Activated CD4-positive, alpha-beta T cell treated with anti-CD3 and anti-CD28 coated beads, Interleukin-2, amount 10 ng/mL, durations not matched to agents 7 days and 5 days (primary cell): Measurements from ENCODE around the gene TMEM147. TPM values are rescaled to one million over a fixed set of nuclear protein-coding genes. Genes with fewer than 3 reads are reported as not detected.

Experiments
- CTCF ChIA-PET: fragments of 350-600 bp; sonication (Branson Sonifier 250); formaldehyde crosslinking; loops from one replicate; lab custom pipeline; 2021; ENCODE audit warnings: antibody characterized with exemption; lab: Charles Lee
- POLR2A ChIA-PET: fragments of 350-600 bp; sonication (Branson Sonifier 250); formaldehyde crosslinking; loops from one replicate; lab custom pipeline; 2021; ENCODE audit warnings: antibody characterized with exemption; lab: Charles Lee
- DNase-seq: peaks from one replicate; pipeline ENCODE4 v3.0.0-alpha.2; 2020
- H3K27ac Mint-ChIP-seq: one replicate; pipeline ENCODE4 v1.8.0; 2021; ENCODE audit warnings: mild to moderate bottlenecking, moderate library complexity, mixed read lengths
- H3K27me3 Mint-ChIP-seq: one replicate; pipeline ENCODE4 v1.8.0; 2021; ENCODE audit warnings: mixed read lengths
- H3K36me3 Mint-ChIP-seq: one replicate; pipeline ENCODE4 v1.8.0; 2021; ENCODE audit warnings: low read depth, mixed read lengths
- H3K4me1 Mint-ChIP-seq: one replicate; pipeline ENCODE4 v1.8.0; 2021; ENCODE audit warnings: mixed read lengths
- H3K4me3 Mint-ChIP-seq: one replicate; pipeline ENCODE4 v1.8.0; 2021; ENCODE audit warnings: mild to moderate bottlenecking, moderate library complexity, mixed read lengths
- H3K9me3 Mint-ChIP-seq: one replicate; pipeline ENCODE4 v1.8.0; 2021; ENCODE audit warnings: mixed read lengths
- total RNA-seq, 2 experiments: library from RNA; stranded (reverse); gene quantifications; one replicate each; pipeline ENCODE4 v1.2.3, GENCODE V29; 2021

The TMEM147 gene
- total RNA-seq, 2 experiments from 2014 or later = 42.5 to 43.8 TPM

DNA sequence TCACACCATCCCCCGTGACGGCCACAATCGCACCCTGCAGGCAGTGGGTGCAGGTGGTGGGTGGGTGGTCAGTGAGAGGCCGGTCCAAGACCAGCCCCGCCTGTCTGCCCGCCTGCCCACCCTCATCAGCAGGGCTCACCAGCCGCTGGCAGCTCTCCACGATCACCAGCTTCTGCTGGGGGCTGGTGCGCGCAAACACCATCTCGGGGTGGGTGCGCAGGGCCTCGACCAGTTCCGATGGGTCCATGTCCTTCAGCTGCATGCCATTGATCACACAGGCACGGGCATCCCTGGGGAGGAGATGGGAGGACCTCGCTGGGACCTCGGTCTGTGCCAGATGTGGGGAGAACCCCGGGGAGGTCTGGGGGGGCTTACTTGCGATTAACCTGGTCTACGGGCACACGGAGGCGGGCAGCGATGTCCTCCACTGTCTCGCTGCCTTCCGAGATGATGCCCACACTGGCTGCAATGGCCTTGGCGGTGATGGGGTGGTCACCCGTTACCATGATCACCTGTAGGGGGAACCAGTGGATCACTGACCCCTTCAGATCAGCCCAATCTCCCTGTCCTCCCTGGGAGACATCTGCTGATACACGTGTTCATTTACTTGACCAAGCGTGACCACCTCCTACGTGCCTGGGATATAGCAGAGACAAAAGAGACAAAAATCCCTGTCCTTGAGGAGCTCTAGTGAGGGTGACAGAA is 10.0 kb downstream of the TMEM147 start:
- no peak overlapping the region for H3K4me3 Mint-ChIP-seq
- POLR2A ChIA-PET = no interaction called here
- no peak overlapping the region for H3K27ac Mint-ChIP-seq
- no peaks in the 10 kb centered on the region for H3K36me3 Mint-ChIP-seq
- H3K9me3 Mint-ChIP-seq = no peaks in the 10 kb centered on the region
- H3K4me1 Mint-ChIP-seq = peaks cover 9% of the 10 kb centered on the region
- no peak for DNase-seq
- CTCF ChIA-PET = interaction anchor here (0.6 kb wide), 1 partner anchor 207 kb away, joined by 3 read pairs; no protein-coding TSS in a partner anchor
- H3K27me3 Mint-ChIP-seq = peaks cover 21% of the 10 kb centered on the region

DNA sequence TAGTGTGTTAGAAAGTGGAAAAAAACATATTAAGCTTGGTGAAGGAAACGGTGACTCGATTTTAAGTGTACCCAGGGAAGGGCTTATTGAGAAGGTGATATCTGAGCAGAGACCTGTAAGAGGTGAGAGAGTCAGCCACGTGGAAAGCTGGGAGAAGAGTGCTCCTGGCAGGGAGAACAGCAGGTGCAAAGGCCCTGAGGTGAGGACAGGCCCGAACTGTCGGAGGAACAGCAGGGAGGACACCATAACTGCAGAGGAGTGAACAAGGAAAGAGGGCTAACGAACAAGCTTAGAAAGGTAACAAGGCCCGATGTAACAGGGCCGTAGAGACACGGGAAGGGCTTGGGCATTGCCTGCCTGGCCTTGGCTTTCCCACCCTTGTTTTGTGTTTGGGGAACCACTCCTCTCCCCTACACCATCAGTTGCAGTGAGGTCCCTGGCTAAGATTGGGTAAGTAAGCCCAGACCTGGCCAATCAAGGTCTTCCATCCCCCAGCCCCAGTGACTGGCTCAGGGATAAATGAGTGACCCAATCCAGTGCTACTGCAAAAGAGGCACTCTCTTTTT is 10.7 kb downstream of the TMEM147 start:
- CTCF ChIA-PET = interaction anchor here (0.6 to 1.0 kb wide), 3 partner anchors 57 to 371 kb away, joined by 3 read pairs; partner anchors contain the start of gene HAUS5
- POLR2A ChIA-PET = no interaction called here

DNA sequence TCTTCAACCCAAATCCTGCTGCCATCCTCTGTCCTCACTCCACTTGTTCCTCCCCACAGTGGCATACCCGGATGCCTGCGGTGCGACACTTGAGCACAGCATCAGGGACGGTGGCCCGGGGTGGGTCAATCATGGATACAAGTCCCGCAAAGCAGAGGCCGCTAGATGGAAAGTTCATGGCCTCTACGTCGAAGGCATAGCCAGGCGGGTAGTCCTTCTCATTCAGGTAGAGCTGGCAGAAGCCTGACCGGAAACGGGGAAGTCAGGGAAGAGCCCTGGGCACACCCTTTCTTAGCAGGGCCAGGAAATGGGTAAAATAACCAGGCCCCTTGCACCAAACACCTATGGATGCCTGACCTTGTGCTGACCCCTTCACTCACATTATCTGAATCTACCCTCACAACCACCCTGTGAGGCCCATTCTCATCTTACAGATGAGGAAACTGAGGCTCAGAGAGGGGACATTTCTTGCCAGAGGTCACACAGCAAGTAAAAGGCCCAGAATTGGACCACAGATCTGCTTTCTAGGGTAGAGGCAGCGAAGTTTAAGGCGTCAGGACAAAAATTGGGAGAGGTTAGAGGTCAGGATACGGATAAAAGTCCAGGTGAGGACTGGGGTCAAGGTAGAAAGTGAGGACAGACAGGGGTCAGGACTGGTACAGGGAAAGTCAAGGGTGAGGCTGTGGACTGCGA is 11.6 kb downstream of the TMEM147 start:
- no peaks in the 10 kb centered on the region for H3K36me3 Mint-ChIP-seq
- peak overlapping the region; percentile 17 for H3K4me3 Mint-ChIP-seq
- ChIA-PET POLR2A (no interaction called here), CTCF (interaction anchor here (0.9 to 1.0 kb wide), 2 partner anchors 56 to 370 kb away, joined by 3 read pairs; partner anchors contain the start of gene HAUS5)
- peaks cover 9% of the 10 kb centered on the region for H3K4me1 Mint-ChIP-seq
- DNase-seq = no peak
- no peak overlapping the region for H3K27ac Mint-ChIP-seq
- H3K27me3 Mint-ChIP-seq = peaks cover 31% of the 10 kb centered on the region
- no peaks in the 10 kb centered on the region for H3K9me3 Mint-ChIP-seq

More for the DNA sequence above, 10.7 kb downstream of the TMEM147 start:
- Mint-ChIP-seq H3K9me3 (no peaks in the 10 kb centered on the region), H3K27me3 (peaks cover 26% of the 10 kb centered on the region), H3K36me3 (no peaks in the 10 kb centered on the region), H3K4me1 (peaks cover 9% of the 10 kb centered on the region), H3K27ac (no peak overlapping the region), H3K4me3 (no peak overlapping the region)
- no peak for DNase-seq

GRCh38 chr19:35557539-35558399 is 12.3 kb downstream of the TMEM147 start:
- Mint-ChIP-seq H3K4me1 (peaks cover 9% of the 10 kb centered on the region), H3K27ac (no peak overlapping the region), H3K36me3 (no peaks in the 10 kb centered on the region), H3K9me3 (no peaks in the 10 kb centered on the region), H3K27me3 (peaks cover 36% of the 10 kb centered on the region), H3K4me3 (peak overlapping the region; percentile 52)
- CTCF ChIA-PET = interaction anchor here (1.0 kb wide), 2 partner anchors 9 to 55 kb away, joined by 3 to 5 read pairs; partner anchors contain the start of gene HAUS5
- peak; percentile 36 for DNase-seq
- POLR2A ChIA-PET = no interaction called here

DNA sequence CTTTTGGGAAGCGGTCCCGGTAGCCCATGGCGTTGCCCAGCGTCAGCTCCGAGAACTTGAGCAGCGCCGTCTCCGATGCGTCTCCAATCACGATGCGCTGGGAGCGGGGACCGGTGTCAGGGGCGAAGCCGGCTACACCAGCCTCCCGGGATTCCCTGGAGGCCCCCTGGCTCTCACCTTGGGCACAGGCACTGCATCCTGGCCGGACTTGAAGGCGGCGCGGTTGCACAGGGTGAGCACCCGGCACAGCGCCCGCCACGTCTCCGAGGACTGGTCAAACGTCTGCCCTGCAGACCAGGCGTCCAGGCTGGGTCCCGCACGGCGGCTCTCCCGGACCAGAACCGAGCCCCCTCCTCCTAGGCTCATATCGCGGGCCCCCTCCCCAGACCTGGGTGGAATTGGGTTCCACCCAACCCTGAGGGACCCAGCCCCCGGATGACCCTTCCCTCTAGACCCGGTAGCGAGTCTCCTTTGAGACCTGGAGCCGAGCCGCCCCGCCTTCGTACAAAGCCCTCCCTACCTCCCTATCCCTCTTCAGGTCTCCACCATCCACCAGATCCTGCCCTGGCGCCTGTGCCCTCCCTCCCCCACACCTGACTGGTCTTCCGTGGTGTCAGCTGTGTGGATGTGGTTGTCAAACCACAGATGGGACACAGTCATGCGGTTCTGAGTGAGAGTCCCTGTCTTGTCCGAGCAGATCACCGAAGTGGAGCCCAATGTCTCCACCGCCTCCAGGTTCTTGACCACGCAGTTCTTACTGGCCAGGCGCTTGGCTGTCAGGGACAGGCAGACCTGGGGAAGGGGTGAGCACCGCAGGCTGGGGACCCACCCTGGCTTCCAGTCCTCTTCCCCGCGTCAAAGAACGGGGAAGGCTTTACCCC is 13.2 kb downstream of the TMEM147 start:
- ChIA-PET CTCF (interaction anchor here (1.0 kb wide), 1 partner anchor 10 kb away, joined by 5 read pairs; no protein-coding TSS in a partner anchor), POLR2A (no interaction called here)
- Mint-ChIP-seq H3K36me3 (no peaks in the 10 kb centered on the region), H3K27ac (no peak overlapping the region), H3K4me3 (peak overlapping the region; percentile 27), H3K27me3 (peaks cover 36% of the 10 kb centered on the region), H3K4me1 (peaks cover 9% of the 10 kb centered on the region), H3K9me3 (no peaks in the 10 kb centered on the region)
- no peak for DNase-seq

DNA sequence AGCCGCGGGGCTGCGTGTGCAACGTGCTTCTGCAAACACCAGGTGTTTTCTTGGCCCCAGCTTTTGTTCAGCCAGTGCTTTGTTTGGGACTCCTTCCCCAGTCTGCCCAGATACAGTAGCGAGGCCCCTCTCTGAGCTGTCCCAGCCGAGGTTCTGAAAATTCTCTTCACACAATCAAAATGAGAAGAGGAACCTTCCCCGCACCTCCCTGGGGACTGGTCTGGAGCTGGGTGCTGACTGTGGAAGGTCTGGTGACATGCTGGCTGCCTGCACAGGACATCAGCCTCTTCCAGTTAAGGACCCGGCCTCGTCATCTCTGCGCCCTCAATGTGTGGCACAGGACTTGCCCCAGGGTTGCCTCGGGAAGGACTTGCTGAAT is 13.8 kb downstream of the TMEM147 start:
- no peaks in the 10 kb centered on the region for H3K9me3 Mint-ChIP-seq
- no peak overlapping the region for H3K4me3 Mint-ChIP-seq
- ChIA-PET CTCF (interaction anchor here (0.5 to 0.7 kb wide), 2 partner anchors 10 to 405 kb away, joined by 3 read pairs; no protein-coding TSS in a partner anchor), POLR2A (no interaction called here)
- no peak overlapping the region for H3K27ac Mint-ChIP-seq
- peaks cover 9% of the 10 kb centered on the region for H3K4me1 Mint-ChIP-seq
- H3K27me3 Mint-ChIP-seq = peaks cover 36% of the 10 kb centered on the region
- DNase-seq = no peak
- H3K36me3 Mint-ChIP-seq = no peaks in the 10 kb centered on the region

- H3K9me3 Mint-ChIP-seq = no peaks in the 10 kb centered on the region
- no peak overlapping the region for H3K4me3 Mint-ChIP-seq
These were observed 14.4 kb downstream of the TMEM147 start for GRCh38 chr19:35559781-35560180.

GRCh38 chr19:35560271-35560670 is 14.8 kb downstream of the TMEM147 start:
- ChIA-PET POLR2A (no interaction called here), CTCF (no interaction called here)
- Mint-ChIP-seq H3K27ac (no peak overlapping the region), H3K27me3 (peaks cover 36% of the 10 kb centered on the region), H3K9me3 (no peaks in the 10 kb centered on the region), H3K4me3 (no peak overlapping the region), H3K4me1 (peaks cover 9% of the 10 kb centered on the region), H3K36me3 (no peaks in the 10 kb centered on the region)
- DNase-seq = no peak

More at GRCh38 chr19:35559781-35560180, 14.4 kb downstream of the TMEM147 start:
- peaks cover 9% of the 10 kb centered on the region for H3K4me1 Mint-ChIP-seq
- no peaks in the 10 kb centered on the region for H3K36me3 Mint-ChIP-seq
- POLR2A ChIA-PET = no interaction called here
- peaks cover 36% of the 10 kb centered on the region for H3K27me3 Mint-ChIP-seq
- no peak for DNase-seq
- H3K27ac Mint-ChIP-seq = no peak overlapping the region
- CTCF ChIA-PET = interaction anchor here (0.5 to 0.7 kb wide), 2 partner anchors 11 to 406 kb away, joined by 3 read pairs; no protein-coding TSS in a partner anchor

GRCh38 chr19:35560677-35561076 is 15.3 kb downstream of the TMEM147 start:
- H3K9me3 Mint-ChIP-seq = no peaks in the 10 kb centered on the region
- POLR2A ChIA-PET = no interaction called here
- no peak overlapping the region for H3K4me3 Mint-ChIP-seq
- DNase-seq = no peak
- no peaks in the 10 kb centered on the region for H3K36me3 Mint-ChIP-seq
- no peak overlapping the region for H3K27ac Mint-ChIP-seq
- CTCF ChIA-PET = no interaction called here
- H3K27me3 Mint-ChIP-seq = peaks cover 36% of the 10 kb centered on the region
- H3K4me1 Mint-ChIP-seq = peaks cover 9% of the 10 kb centered on the region

- no peak overlapping the region for H3K27ac Mint-ChIP-seq
- no peak for DNase-seq
- H3K4me3 Mint-ChIP-seq = no peak overlapping the region
- POLR2A ChIA-PET = no interaction called here
- H3K36me3 Mint-ChIP-seq = no peaks in the 10 kb centered on the region
- peaks cover 9% of the 10 kb centered on the region for H3K4me1 Mint-ChIP-seq
- CTCF ChIA-PET = no interaction called here
- H3K27me3 Mint-ChIP-seq = peaks cover 36% of the 10 kb centered on the region
- H3K9me3 Mint-ChIP-seq = no peaks in the 10 kb centered on the region
These were observed 16.0 kb downstream of the TMEM147 start for GRCh38 chr19:35561436-35561835.

DNA sequence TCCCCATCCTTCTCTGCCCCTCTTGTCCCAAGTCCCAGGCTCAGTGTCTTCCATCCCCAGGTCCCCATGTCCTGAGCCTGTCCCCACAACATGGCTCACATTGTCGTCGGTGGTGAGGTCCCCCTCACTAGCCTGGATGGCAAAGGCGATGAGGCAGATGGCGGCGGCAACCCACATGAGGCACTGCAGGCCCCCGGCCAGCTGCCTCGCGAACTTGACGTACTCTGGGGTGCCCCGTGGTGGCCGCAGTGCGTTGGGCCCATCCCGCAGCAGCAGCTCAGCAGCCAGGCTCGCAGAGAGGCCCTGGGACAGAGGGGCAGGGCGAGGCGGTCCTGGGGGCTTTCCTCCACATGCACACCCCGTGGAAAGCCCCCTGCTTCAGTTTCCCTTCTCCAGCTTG is 16.9 kb downstream of the TMEM147 start:
- no peaks in the 10 kb centered on the region for H3K9me3 Mint-ChIP-seq
- H3K36me3 Mint-ChIP-seq = no peaks in the 10 kb centered on the region
- CTCF ChIA-PET = no interaction called here
- POLR2A ChIA-PET = no interaction called here
- H3K4me1 Mint-ChIP-seq = peaks cover 6% of the 10 kb centered on the region
- DNase-seq = no peak
- H3K4me3 Mint-ChIP-seq = no peak overlapping the region
- peaks cover 37% of the 10 kb centered on the region for H3K27me3 Mint-ChIP-seq
- no peak overlapping the region for H3K27ac Mint-ChIP-seq
